ENCODE data around the gene ATP8A2. TPM values are rescaled to one million over a fixed set of nuclear protein-coding genes. Genes with fewer than 3 reads are reported as not detected.

Gene ATP8A2
- total RNA-seq, 4 donors from 2014 or later, result not detected

- no peak for DNase-seq
- H3K36me3 ChIP-seq, result no peaks in the 10 kb centered on the region
- intact Hi-C loops (cut with DNase I; ENCODE audit: low total_unique reads), result no loop called here
- TF ChIP-seq POLR2A (IDR thresholded peaks at IDR 0.05) (no peak), CTCF (IDR thresholded peaks at IDR 0.05 in 4 of 5, conservative IDR thresholded peaks at IDR 0.05 in 1 of 5) (no peak)
- in situ Hi-C loops (cut with MboI; ENCODE audit: low sequenced_read_pairs in 4 of 4), result no loop called here
- H3K9me3 ChIP-seq, result no peaks in the 10 kb centered on the region
- H3K27ac ChIP-seq, result peak overlapping the region in 2 of 4 donors; percentile 18 to 55
- H3K27me3 ChIP-seq, result no peaks in the 10 kb centered on the region
- H3K4me3 ChIP-seq, result no peak overlapping the region
- no peak for ATAC-seq
- H3K4me1 ChIP-seq, result peaks cover 0 to 10% of the 10 kb centered on the region in 2 donors
Measured at GRCh38 chr13:25827831-25828465, 456.2 kb downstream of the ATP8A2 start.

GRCh38 chr13:25833761-25834160 lies 462.0 kb downstream of the ATP8A2 start:
- in situ Hi-C loops (cut with MboI; ENCODE audit: low sequenced_read_pairs in 4 of 4), result no loop called here
- Histone ChIP-seq H3K36me3 (no peaks in the 10 kb centered on the region), H3K4me1 (no peaks in the 10 kb centered on the region), H3K9me3 (no peaks in the 10 kb centered on the region), H3K27ac (no peak overlapping the region), H3K27me3 (no peaks in the 10 kb centered on the region), H3K4me3 (no peak overlapping the region)
- TF ChIP-seq POLR2A (IDR thresholded peaks at IDR 0.05) (no peak), CTCF (IDR thresholded peaks at IDR 0.05 in 4 of 5, conservative IDR thresholded peaks at IDR 0.05 in 1 of 5) (no peak)
- ATAC-seq, result no peak
- intact Hi-C loops (cut with DNase I; ENCODE audit: low total_unique reads), result no loop called here
- DNase-seq, result no peak

GRCh38 chr13:25836574-25837336 lies 465.0 kb downstream of the ATP8A2 start:
- ATAC-seq, result no peak
- Histone ChIP-seq H3K27me3 (no peaks in the 10 kb centered on the region), H3K9me3 (no peaks in the 10 kb centered on the region), H3K4me3 (no peak overlapping the region), H3K36me3 (no peaks in the 10 kb centered on the region), H3K4me1 (no peaks in the 10 kb centered on the region), H3K27ac (no peak overlapping the region)
- in situ Hi-C loops (cut with MboI; ENCODE audit: low sequenced_read_pairs in 4 of 4), result no loop called here
- TF ChIP-seq POLR2A (IDR thresholded peaks at IDR 0.05) (no peak), CTCF (IDR thresholded peaks at IDR 0.05 in 4 of 5, conservative IDR thresholded peaks at IDR 0.05 in 1 of 5) (no peak)
- no peak for DNase-seq
- intact Hi-C loops (cut with DNase I; ENCODE audit: low total_unique reads), result no loop called here

- H3K27ac ChIP-seq, result no peak overlapping the region
- no peaks in the 10 kb centered on the region for H3K27me3 ChIP-seq
- no peaks in the 10 kb centered on the region for H3K9me3 ChIP-seq
- H3K4me1 ChIP-seq, result no peaks in the 10 kb centered on the region
- ATAC-seq (no peak), DNase-seq (no peak)
- TF ChIP-seq CTCF (IDR thresholded peaks at IDR 0.05 in 4 of 5, conservative IDR thresholded peaks at IDR 0.05 in 1 of 5), result no peak
- no peak for TF ChIP-seq POLR2A (IDR thresholded peaks at IDR 0.05)
- H3K36me3 ChIP-seq, result no peaks in the 10 kb centered on the region
- in situ Hi-C loops (cut with MboI; ENCODE audit: low sequenced_read_pairs in 4 of 4) (no loop called here), intact Hi-C loops (cut with DNase I; ENCODE audit: low total_unique reads) (no loop called here)
- no peak overlapping the region for H3K4me3 ChIP-seq
Measured at GRCh38 chr13:25839371-25839770, 467.6 kb downstream of the ATP8A2 start.
